GM19397 (cell line): ENCODE measurements around the gene FAM241B.

ENCODE experiments used
- ATAC-seq: cut with Tn5 transposase; IDR thresholded peaks from one replicate; pipeline ENCODE4 v1.9.1; 2021; ENCODE audit warnings: mild to moderate bottlenecking, moderate library complexity; ENCODE audit not compliant: unreplicated experiment

The FAM241B gene

DNA sequence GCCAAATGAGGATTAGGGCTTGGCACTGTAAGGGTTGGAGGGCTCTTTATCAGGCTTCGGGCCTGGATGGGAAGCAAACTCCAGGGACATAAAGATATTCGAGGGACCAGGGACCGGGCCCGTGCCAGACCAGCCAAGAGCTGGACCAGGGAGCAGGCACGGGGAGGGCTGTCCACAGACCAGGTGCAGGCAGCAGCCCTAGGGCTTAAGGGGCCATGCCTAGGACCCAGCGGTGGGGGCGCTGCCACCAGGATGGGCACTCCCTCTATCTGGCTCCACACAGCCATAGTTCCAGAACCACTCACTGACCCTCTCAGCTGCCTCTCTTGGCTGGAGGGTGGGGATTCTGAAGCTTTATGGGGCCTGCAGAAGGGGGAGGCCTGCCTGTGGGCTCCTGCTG lies 32.9 kb downstream of the FAM241B start:
- no peak for ATAC-seq

DNA sequence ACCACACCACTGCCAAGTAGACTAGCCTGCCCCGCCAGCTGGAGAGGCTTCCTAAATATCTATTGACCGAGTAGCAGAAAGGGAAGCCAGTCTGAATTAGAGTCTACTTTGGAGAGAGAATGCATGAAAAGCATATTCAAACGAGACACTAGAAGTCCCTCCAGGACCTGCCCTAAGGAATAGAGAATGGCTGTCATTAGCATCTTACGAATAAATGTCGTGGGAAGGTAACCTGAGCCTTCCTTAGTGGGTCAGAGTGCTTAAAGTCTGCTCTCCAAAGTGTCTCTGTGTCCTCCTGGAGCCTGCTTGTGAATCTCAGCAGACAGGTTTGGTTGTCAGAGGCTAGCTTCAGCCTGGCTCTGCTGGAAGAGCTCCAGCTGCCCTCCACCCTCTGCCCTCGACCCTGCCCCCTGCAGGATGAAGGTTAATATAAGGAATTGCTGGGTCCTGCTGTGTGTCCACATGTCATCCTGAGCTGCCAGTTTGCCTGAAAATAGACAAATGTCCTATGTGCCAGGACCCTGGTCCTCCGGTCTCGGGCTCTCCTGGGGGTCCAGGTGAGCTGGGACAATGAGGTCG lies 33.4 kb downstream of the FAM241B start:
- ATAC-seq, result no peak

DNA sequence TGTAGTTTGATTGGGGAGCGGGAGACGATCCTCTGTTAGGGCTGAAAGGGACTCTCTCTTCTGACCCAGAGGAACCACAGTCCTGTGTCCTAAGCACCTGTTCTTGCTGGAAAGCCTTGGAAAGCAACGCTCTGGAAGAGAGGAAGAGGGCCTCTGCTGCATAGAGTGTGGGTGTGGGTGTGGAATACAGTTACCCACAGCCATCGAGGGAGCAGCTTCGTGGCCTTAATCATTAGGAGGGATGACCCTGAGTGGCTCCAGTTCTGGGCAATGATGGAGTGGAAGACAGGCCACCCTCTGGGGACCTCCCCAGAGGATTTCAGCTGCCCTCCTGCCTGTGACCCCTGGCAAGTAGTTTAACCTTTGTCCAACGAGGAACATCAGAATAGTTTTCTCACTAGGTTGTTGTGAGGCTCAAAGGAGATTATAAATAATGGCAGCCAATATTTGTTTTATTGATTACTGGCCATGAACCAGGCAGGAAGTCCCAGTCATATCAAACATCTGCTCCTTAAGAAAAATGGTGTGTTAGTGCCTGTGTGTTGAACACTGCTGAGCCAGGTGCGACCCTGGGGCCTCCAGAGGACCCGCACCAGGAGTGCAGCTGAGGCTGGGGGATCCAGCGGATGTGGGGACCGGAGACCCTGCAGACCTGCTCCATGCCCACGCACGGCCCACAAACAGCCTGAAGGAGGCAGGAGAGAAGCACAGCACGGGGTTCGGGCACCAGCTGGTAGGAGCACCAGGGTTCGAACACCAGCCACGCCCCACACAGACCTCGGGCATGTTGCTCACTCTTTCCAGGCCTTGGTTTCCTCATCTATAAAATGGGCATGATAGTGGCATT lies 35.6 kb downstream of the FAM241B start:
- no peak for ATAC-seq

DNA sequence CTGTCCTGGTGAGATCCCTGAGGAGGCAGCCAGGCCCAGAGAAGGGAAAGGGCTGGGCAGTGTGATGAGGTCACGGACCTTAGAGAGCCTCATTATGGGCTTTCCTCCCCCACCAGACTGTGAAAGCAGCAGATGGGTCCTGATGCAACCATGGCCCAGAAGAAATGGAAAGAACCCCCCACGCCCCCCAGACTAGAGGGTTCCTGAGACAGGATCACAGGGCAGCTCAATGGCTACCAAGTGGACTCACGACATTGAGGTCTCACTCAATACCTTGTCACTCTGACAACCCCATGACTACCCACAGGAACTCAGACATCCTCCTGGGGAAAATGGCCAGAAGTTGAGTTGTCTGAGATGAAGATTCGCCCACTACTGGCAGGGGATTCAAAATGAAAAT lies 36.7 kb downstream of the FAM241B start:
- ATAC-seq, result no peak

DNA sequence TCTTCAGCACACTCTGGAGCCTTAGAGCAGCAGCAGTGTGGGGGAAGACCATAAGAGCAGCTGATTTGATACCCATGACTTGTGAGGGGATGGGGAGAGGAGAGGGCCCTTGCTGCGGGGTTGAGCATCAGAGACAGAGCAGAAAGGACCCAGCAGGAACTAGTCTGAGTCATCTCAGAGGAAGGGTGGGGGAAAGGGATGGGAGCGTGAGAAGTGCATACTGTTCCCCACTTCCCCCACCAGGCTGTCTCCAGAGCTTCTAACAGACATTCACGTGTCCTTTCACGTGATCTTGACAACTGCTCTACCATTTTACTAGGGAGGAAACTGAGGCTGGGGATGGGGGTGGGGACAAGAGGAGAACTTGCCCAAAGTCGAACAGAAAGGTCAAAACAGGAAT lies 38.7 kb downstream of the FAM241B start:
- no peak for ATAC-seq

DNA sequence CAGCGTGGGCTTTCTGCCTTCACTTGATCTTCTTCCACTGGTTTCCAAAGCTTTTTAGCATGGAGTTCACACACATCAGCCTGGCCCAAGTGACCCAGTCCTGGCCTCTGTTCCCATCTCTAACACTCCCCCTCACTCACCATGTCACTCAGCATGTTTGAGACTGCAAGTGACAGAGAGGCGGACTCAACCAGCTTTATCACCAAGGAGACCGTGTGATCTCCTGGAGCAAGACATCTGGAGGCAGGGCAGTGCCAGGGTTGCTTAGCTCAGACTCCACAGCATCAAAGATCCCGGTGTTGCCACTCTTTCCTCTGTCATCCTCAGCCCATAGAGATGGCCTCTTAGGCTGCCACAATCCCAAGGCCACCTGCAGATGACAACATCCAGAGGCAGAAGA lies 39.4 kb downstream of the FAM241B start:
- no peak for ATAC-seq

DNA sequence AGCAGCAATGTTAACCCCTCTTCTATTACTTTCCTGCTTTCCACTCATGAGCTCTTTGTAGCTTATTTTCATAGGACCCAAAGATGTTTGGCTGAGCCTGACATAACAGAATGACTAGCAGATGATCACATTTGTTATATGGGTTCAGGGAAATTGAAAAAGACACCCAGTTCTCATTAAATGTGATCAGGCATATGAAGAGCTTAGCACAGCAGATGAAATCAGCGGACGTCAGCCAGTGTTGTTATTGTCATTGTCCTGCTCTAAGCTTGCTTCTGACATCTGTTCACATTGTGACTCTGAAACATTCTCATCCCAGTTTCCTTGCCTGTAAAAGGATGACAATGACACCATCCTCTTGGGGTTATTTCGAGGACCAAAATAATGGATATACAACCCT lies 43.5 kb downstream of the FAM241B start:
- no peak for ATAC-seq

DNA sequence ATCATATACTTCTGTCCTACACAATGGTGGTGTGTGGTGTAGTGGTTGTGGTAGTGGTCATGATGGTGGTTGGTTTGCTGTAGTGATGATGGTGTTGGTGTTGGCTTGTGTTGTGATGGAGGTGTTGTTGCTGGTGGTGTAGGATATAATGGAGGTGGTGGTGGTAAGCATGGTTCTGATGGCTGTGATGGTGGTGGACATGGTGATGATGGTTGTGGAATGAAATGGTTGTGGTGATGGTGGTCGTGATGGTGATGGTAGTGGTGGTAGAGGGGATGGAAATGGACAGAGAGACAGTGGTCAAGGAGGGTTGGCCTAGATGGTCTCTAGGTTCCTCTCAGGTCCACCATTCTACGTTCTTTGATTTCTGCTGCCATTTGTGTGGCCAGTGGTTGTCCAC lies 44.7 kb downstream of the FAM241B start:
- no peak for ATAC-seq

DNA sequence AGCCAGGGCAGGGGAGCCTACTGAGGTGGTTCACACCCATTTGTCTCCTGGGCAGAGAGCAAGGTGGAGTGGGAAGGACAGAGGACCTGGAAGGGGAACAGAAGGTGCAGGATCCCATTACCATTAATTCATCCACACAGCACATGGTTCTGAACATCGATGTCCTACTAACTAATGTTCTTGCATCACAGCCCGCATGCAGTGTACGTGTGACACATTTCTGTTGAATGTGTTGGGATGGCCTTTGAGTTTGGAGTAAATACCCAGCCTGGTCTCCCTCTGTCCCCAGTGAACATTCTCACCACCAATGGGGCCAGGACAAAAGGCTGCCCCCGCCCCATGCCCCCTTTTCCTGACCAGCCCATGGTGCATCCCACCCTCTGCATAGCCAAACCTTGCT lies 46.3 kb downstream of the FAM241B start:
- ATAC-seq, result no peak

DNA sequence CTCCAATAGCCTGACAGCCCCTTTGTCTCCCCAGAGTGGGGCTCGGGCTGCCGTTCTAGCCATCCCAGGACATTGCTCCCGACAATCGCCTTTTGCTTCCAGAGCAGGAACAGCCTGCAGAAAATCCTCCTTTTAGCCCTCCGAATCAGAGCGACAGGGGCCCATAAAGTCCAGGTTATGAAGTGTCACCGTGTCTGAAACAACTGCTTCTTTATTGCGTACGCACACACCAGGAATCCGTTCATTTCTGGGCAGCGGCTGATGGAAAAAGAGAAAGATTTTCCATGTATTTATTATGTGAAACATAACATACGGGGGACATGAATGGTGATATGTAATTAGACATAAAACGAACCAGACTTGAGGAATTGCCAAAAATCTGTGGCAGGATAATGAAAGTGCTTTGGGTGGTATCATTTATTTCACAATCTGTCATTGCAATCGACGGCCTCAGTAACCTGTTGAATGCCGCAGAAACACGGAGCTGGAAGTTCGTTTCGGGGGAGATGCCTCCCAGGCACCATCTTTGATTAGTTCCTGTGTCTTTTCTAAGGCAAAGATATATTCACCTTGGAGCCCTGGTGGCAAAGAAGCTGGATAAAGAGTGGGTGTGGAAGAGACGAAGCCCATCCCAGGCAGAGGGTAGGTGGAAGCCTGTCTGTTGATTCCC lies 48.1 kb downstream of the FAM241B start:
- no peak for ATAC-seq

DNA sequence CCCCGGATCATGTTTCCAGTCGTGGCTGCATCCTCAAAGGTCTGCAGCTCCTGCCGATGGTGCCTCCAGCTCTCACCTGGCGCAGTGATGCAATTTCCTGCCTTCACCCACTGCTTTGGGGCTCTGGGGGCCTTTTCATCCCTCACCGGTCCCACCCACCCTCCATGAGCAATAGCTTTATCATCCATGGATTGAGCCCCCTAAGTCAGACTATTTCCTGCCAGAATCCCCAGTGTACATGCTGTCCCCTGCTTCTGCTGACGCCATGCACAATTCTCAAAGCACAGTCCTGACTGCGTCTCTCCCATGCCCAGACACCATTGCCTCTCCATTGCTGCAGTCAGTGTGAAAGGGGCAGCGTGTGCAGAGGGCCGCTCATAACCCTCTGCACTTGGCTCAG lies 49.7 kb downstream of the FAM241B start:
- ATAC-seq, result no peak

DNA sequence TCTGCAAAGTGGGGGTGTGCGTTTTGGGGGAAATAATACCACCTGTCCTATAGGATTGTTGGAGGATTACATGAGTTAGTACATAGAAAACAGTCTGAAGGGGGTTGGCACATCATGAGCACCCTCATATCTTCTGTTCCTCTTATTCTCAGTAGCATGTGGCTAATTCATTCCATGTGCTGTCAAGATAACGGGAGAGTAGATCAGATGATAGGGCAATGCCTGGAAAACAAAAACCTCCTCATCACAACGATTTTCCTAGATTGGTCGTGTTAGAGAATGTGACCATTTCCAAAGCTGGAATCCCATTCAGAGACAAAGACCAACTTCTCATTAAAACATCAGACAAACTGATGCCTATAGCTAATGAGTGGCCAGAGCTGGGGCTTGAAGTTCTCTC lies 50.6 kb downstream of the FAM241B start:
- no peak for ATAC-seq

DNA sequence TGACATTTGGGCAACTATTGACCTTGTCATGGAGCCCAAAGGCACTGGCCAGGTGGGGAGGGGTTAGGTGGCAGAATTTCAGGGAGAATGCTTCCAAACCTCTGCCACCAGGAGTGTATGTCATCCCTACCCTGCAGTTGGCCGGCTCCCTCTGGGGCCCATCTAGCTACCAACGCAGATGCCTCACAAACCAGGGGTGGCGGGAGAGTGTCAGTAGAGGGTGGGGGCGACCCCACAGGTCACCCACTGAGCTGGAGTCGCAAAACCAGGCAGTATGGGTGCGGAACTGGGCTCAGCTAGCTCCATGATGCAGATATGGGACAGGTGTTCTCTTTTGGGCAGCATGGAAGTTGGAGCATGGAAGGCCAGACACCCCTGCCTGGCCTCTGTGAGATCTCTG lies 51.4 kb downstream of the FAM241B start:
- ATAC-seq, result no peak

DNA sequence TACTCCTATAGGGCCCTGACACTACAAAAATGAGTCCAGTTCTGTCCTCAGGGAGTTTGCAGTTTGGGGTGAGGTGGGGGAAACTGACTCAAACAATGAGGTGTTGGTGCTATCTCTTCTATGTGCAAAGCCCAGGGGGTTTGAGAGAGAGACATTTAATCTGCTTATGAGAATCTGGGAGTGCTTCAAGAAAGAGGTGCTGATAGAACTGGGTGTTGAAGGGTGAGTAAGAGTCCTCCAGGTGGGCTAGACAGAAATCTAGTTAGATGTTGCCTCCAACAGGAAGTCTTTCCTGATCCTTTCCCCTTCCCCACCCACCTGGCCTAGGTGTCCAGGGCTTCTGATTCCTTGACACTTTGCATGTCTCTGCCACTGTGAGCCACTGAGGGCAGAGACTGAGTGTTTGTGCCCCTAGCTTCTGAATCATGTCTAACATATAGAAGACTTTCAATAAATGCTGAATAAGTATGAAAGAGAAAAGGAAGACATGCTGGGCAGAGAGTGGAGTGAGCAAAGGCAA lies 53.0 kb downstream of the FAM241B start:
- ATAC-seq, result no peak
